Smooth muscle cell (in vitro differentiated cells): Measurements from ENCODE around the gene STXBP1. TPM values are rescaled to one million over a fixed set of nuclear protein-coding genes. Genes with fewer than 3 reads are reported as not detected.

Experiments
- DNase-seq: peaks from one replicate; lab custom pipeline; 2025; ENCODE audit not compliant: unreplicated experiment; lab: John Stamatoyannopoulos, UW
- H2AFZ ChIP-seq: fragments of 200-600 bp; sonication (generic); 2 replicates; pipeline ENCODE4 v1.6.0; 2016; ENCODE audit warnings: antibody characterized with exemption, low read depth, mild to moderate bottlenecking
- H3F3A ChIP-seq: fragments of 200-600 bp; sonication (generic); 2 replicates; pipeline ENCODE4 v1.6.0; 2017; ENCODE audit warnings: antibody characterized with exemption, low read depth
- H3K27ac ChIP-seq: fragments of 200-600 bp; sonication (generic); 2 replicates; pipeline ENCODE4 v1.5.1; 2016; ENCODE audit warnings: low read depth, mild to moderate bottlenecking
- H3K27me3 ChIP-seq: fragments of 200-600 bp; sonication (generic); 2 replicates; pipeline ENCODE4 v1.6.1; 2016; ENCODE audit warnings: low read depth, mild to moderate bottlenecking
- H3K36me3 ChIP-seq: fragments of 200-600 bp; sonication (generic); 2 replicates; pipeline ENCODE4 v1.5.1; 2016; ENCODE audit warnings: low read depth
- H3K4me1 ChIP-seq: fragments of 200-600 bp; sonication (generic); 2 replicates; pipeline ENCODE4 v1.5.1; 2016; ENCODE audit warnings: low read depth
- H3K4me2 ChIP-seq: fragments of 200-600 bp; sonication (generic); 2 replicates; pipeline ENCODE4 v1.6.0; 2016; ENCODE audit warnings: mild to moderate bottlenecking
- H3K4me3 ChIP-seq: fragments of 200-600 bp; sonication (generic); 2 replicates; pipeline ENCODE4 v1.5.1; 2016; ENCODE audit warnings: mild to moderate bottlenecking
- H3K79me2 ChIP-seq: fragments of 200-600 bp; sonication (generic); 2 replicates; pipeline ENCODE4 v1.6.0; 2016; ENCODE audit warnings: low read depth, mild to moderate bottlenecking
- H3K9ac ChIP-seq: fragments of 200-600 bp; sonication (generic); 2 replicates; pipeline ENCODE4 v1.6.0; 2016; ENCODE audit warnings: low read depth
- H3K9me3 ChIP-seq: fragments of 200-600 bp; sonication (generic); replicated peaks from 2 replicates; pipeline ENCODE4 v1.5.1; 2016; ENCODE audit warnings: low read depth
- H4K20me1 ChIP-seq: fragments of 200-600 bp; sonication (generic); 2 replicates; pipeline ENCODE4 v1.6.0; 2016; ENCODE audit warnings: low read depth
- CTCF ChIP-seq: fragments of 200-600 bp; sonication (generic); IDR thresholded peaks from 2 replicates; pipeline ENCODE4 v1.5.1; 2017; ENCODE audit warnings: borderline replicate concordance, mild to moderate bottlenecking, antibody characterized with exemption; ENCODE audit not compliant: insufficient read depth, poor library complexity, severe bottlenecking
- WGBS: methylation state at CpG from one replicate; pipeline ENCODE4 v1.1.7; 2016; ENCODE audit warnings: low lambda C conversion rate; 5-methylcytosine and 5-hydroxymethylcytosine counted together
- polyA plus RNA-seq: library from polyadenylated mRNA; unstranded; fragments of >200 nt; fragmentation: Nextera tagmentation; extraction: Ambion mirVana; gene quantifications from 2 replicates; pipeline ENCODE4 v1.2.1, GENCODE V29; 2016
- total RNA-seq: library from RNA; depleted of rRNA; stranded (reverse); fragments of >200 nt; gene quantifications from 2 replicates; pipeline ENCODE4 v1.2.3, GENCODE V29; 2014

The STXBP1 gene
- total and polyA plus RNA-seq, 2 experiments from 2014 or later: 22.4 to 22.8 TPM

GRCh38 chr9:127569886-127570401, 42.1 kb upstream of the STXBP1 start:
- H2AFZ ChIP-seq: no peak overlapping the region
- peaks cover 38% of the 10 kb centered on the region for H3K79me2 ChIP-seq
- H3K9ac ChIP-seq: peak overlapping the region; percentile 88
- DNase-seq: no peak
- peak overlapping the region; percentile 93 for H3K4me2 ChIP-seq
- H3K4me3 ChIP-seq: peak overlapping the region; percentile 73
- peaks cover 12% of the 10 kb centered on the region for H3F3A ChIP-seq
- WGBS: 71% methylated on average over 4 of the region's 4 CpGs
- no peak for TF ChIP-seq CTCF
- H3K36me3 ChIP-seq: no peaks in the 10 kb centered on the region
- H4K20me1 ChIP-seq: peaks cover 24% of the 10 kb centered on the region
- peaks cover 34% of the 10 kb centered on the region for H3K4me1 ChIP-seq
- H3K27ac ChIP-seq: peak overlapping the region; percentile 83
- H3K27me3 ChIP-seq: no peaks in the 10 kb centered on the region
- no peaks in the 10 kb centered on the region for H3K9me3 ChIP-seq

DNA sequence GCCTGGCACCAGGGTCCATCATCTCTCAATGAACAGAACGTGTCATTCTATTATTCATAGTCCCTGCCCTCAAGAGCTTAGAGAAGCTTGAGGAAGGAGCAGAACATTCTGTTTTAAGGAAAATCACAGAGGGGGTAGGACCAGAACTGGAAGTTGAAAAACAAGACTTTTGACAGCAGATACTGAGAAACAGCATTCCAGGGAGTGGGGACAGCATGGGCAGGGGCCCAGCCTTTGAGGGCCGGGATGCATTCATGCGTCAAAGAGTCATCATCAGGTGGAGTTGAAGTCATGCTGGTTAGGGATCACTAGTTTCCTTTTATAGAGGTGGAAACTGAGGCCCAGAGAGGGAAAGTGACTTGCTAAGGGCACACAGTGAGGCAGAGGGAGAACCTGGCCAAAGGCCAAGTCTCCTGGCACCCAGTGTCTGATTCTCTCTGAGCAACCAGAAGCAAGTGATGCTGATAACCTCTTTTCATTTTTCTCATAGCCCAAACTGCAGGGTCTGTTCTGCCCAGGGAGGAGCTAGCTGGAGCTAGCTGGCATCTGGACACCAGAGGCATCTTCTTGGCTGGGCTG, 41.5 kb upstream of the STXBP1 start:
- H3K27me3 ChIP-seq: no peaks in the 10 kb centered on the region
- no peak for DNase-seq
- TF ChIP-seq CTCF: no peak
- H3K9me3 ChIP-seq: no peaks in the 10 kb centered on the region
- 66% methylated on average over 3 of the region's 3 CpGs for WGBS
- no peak overlapping the region for H2AFZ ChIP-seq
- peak overlapping the region; percentile 93 for H3K4me2 ChIP-seq
- H3K27ac ChIP-seq: peak overlapping the region; percentile 83
- H3K9ac ChIP-seq: no peak overlapping the region
- peaks cover 18% of the 10 kb centered on the region for H4K20me1 ChIP-seq
- H3K4me1 ChIP-seq: peaks cover 34% of the 10 kb centered on the region
- H3F3A ChIP-seq: peaks cover 10% of the 10 kb centered on the region
- no peaks in the 10 kb centered on the region for H3K36me3 ChIP-seq
- no peak overlapping the region for H3K4me3 ChIP-seq
- peaks cover 32% of the 10 kb centered on the region for H3K79me2 ChIP-seq

- no peaks in the 10 kb centered on the region for H3K27me3 ChIP-seq
- no peak for DNase-seq
- no peak overlapping the region for H3K4me3 ChIP-seq
- H2AFZ ChIP-seq: no peak overlapping the region
- no peaks in the 10 kb centered on the region for H3K9me3 ChIP-seq
- H3K27ac ChIP-seq: no peak overlapping the region
- H3F3A ChIP-seq: peaks cover 10% of the 10 kb centered on the region
- WGBS: 90% methylated on average over 3 of the region's 3 CpGs
- no peak overlapping the region for H3K4me2 ChIP-seq
- no peaks in the 10 kb centered on the region for H3K36me3 ChIP-seq
- peaks cover 18% of the 10 kb centered on the region for H3K79me2 ChIP-seq
- TF ChIP-seq CTCF: no peak
- no peak overlapping the region for H3K9ac ChIP-seq
- peaks cover 28% of the 10 kb centered on the region for H3K4me1 ChIP-seq
- H4K20me1 ChIP-seq: peaks cover 5% of the 10 kb centered on the region
Observed at GRCh38 chr9:127571971-127572370, 40.1 kb upstream of the STXBP1 start.
